Measurements from ENCODE around the gene CAMKMT. TPM values are rescaled to one million over a fixed set of nuclear protein-coding genes. Genes with fewer than 3 reads are reported as not detected.

The CAMKMT gene
- total and polyA plus RNA-seq, 9 of the 15 experiments (the other 6 are each of a cell fraction or from before 2014, with no cell fraction given), result 1.6 to 15.3 (median 7.4) TPM

DNA sequence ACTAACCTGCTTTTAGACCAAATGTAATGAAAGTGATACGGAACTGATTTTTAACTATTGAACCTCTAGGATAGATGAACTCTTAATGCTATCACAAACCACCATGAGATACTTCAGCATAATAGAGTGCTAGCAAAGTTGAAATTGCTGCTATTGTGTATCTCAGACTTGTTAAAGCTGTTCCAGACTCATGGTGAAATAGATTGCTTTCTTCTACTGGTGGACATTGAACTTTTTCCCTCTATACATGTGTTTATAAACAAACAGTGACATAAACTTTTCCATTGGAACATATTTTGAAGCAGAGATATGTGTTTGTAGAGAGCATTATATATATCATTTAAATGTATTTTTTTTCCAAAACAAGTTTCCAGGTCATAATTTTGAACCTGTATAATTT is 157.3 kb downstream of the CAMKMT start:
- no peak for FAIRE-seq
- ChIA-PET CTCF (ENCODE audit: low intra/inter-chr PET ratio) (no interaction called here), POLR2A (no interaction called here)
- H2AFZ ChIP-seq (ENCODE audit: low read depth, low read length), result no peak overlapping the region
- H3K27ac ChIP-seq (ENCODE audit: extremely low read depth, low read depth, low read length), result no peak overlapping the region
- H3K27me3 ChIP-seq (ENCODE audit: control insufficient read depth in 2 of 2, insufficient read depth in 2 of 2, low read length in 2 of 2), result no peaks in the 10 kb centered on the region
- ATAC-seq, result no peak
- no TSS peak for BruUV-seq (replicated peaks)
- H3K36me3 ChIP-seq (ENCODE audit: control insufficient read depth, insufficient read depth, low read length), result no peaks in the 10 kb centered on the region
- in situ Hi-C loops (cut with MboI) (no loop called here), intact Hi-C loops (cut with micrococcal nuclease) (no loop called here)
- H3K4me2 ChIP-seq (ENCODE audit: insufficient read depth, low read length), result no peak overlapping the region
- no peak for DNase-seq (ENCODE audit: extremely low read depth in 1 of 4, low spot score in 3 of 4)
- TF ChIP-seq ZNF695 (CRISPR knock-in tag; IDR thresholded peaks at IDR 0.05), result no peak
- TF ChIP-seq, protein P1, sequence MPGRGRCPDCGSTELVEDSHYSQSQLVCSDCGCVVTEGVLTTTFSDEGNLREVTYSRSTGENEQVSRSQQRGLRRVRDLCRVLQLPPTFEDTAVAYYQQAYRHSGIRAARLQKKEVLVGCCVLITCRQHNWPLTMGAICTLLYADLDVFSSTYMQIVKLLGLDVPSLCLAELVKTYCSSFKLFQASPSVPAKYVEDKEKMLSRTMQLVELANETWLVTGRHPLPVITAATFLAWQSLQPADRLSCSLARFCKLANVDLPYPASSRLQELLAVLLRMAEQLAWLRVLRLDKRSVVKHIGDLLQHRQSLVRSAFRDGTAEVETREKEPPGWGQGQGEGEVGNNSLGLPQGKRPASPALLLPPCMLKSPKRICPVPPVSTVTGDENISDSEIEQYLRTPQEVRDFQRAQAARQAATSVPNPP (IDR thresholded peaks at IDR 0.05; ENCODE audit: borderline replicate concordance, insufficient read depth, insufficient read length), result no peak
- no peak for TF ChIP-seq PHB2 (IDR thresholded peaks at IDR 0.05; ENCODE audit: low read depth)
- TF ChIP-seq, protein P2, sequence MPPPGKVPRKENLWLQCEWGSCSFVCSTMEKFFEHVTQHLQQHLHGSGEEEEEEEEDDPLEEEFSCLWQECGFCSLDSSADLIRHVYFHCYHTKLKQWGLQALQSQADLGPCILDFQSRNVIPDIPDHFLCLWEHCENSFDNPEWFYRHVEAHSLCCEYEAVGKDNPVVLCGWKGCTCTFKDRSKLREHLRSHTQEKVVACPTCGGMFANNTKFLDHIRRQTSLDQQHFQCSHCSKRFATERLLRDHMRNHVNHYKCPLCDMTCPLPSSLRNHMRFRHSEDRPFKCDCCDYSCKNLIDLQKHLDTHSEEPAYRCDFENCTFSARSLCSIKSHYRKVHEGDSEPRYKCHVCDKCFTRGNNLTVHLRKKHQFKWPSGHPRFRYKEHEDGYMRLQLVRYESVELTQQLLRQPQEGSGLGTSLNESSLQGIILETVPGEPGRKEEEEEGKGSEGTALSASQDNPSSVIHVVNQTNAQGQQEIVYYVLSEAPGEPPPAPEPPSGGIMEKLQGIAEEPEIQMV (tag; conservative IDR thresholded peaks at IDR 0.05; ENCODE audit: low read depth), result no peak
- no peak for TF ChIP-seq OTX1 (CRISPR knock-in tag; IDR thresholded peaks at IDR 0.05)
- TF ChIP-seq FOXA3 (CRISPR knock-in tag; conservative IDR thresholded peaks at IDR 0.05 in 1 of 2, IDR thresholded peaks at IDR 0.05 in 1 of 2), result no peak
- TF ChIP-seq TSC22D4 (tag; IDR thresholded peaks at IDR 0.05), result no peak
- no peaks in the 10 kb centered on the region for H3K4me1 ChIP-seq (replicated peaks in 1 of 2; ENCODE audit: control insufficient read depth in 2 of 2, insufficient read depth in 2 of 2, low read length in 2 of 2)
- H3K9ac ChIP-seq (ENCODE audit: insufficient read depth in 1 of 2, low read depth in 2 of 2, low read length in 2 of 2), result no peak overlapping the region
- no peaks in the 10 kb centered on the region for H3K79me2 ChIP-seq (ENCODE audit: control insufficient read depth, insufficient read depth, low read length)
- no peaks in the 10 kb centered on the region for H3K9me1 ChIP-seq (ENCODE audit: control insufficient read depth, insufficient read depth, low read length)
- H3K9me3 ChIP-seq (replicated peaks; ENCODE audit: control insufficient read depth, insufficient read depth, low read depth, low read length), result no peaks in the 10 kb centered on the region
- no peaks in the 10 kb centered on the region for H4K20me1 ChIP-seq (replicated peaks; ENCODE audit: control insufficient read depth, insufficient read depth, low read length)
- H3K4me3 ChIP-seq, result no peak overlapping the region
- WGBS (ENCODE audit: insufficient coverage, low coverage, missing lambda C conversion rate), result 55% methylated on average over 1 of the region's 1 CpG
